ENCODE results near the gene PREB. TPM values are rescaled to one million over a fixed set of nuclear protein-coding genes. Genes with fewer than 3 reads are reported as not detected.

Gene PREB
- total and polyA plus RNA-seq, 2 of the 13 experiments (the other 11 are each of a cell fraction or from before 2014, with no cell fraction given) = 112 to 192 TPM

GRCh38 chr2:27092696-27093429 lies 41.6 kb downstream of the PREB start (continued):
- no peak for TF ChIP-seq FIP1L1 (IDR thresholded peaks at IDR 0.05; ENCODE audit: borderline replicate concordance, insufficient read depth, low read depth, low read length)
- peak; percentile 53; the same call in 1 of the 2 replicates for TF ChIP-seq RAD21 (CRISPR knock-in tag; IDR thresholded peaks at IDR 0.05)
- TF ChIP-seq ZFP36 (IDR thresholded peaks at IDR 0.05; ENCODE audit: borderline replicate concordance, low read depth, low read length, partially characterized antibody) = no peak
- peak; percentile 71 for TF ChIP-seq PRDM10 (CRISPR knock-in tag; IDR thresholded peaks at IDR 0.05; ENCODE audit: low read depth)
- peak; percentile 74 for TF ChIP-seq FOSL2 (CRISPR knock-in tag; IDR thresholded peaks at IDR 0.05)
- TF ChIP-seq ZNF781 (CRISPR knock-in tag; IDR thresholded peaks at IDR 0.05; ENCODE audit: borderline replicate concordance, not compliant biosample characterization) = peak; percentile 26
- peak; percentile 61; the same call in 1 of the 2 replicates for TF ChIP-seq POLR2AphosphoS5 (IDR thresholded peaks at IDR 0.05; ENCODE audit: low read depth, low read length)
- TF ChIP-seq ZMAT3 (CRISPR knock-in tag; conservative IDR thresholded peaks at IDR 0.05) = peak; percentile 49; the same call in 1 of the 2 replicates
- TF ChIP-seq ZNF263 (CRISPR knock-in tag; IDR thresholded peaks at IDR 0.05) = peak; percentile 69
- TF ChIP-seq THRA (CRISPR knock-in tag; IDR thresholded peaks at IDR 0.05; ENCODE audit: borderline replicate concordance) = peak; percentile 87
- no peak for TF ChIP-seq PHB2 (IDR thresholded peaks at IDR 0.05; ENCODE audit: partially characterized antibody)
- TF ChIP-seq, protein P1, sequence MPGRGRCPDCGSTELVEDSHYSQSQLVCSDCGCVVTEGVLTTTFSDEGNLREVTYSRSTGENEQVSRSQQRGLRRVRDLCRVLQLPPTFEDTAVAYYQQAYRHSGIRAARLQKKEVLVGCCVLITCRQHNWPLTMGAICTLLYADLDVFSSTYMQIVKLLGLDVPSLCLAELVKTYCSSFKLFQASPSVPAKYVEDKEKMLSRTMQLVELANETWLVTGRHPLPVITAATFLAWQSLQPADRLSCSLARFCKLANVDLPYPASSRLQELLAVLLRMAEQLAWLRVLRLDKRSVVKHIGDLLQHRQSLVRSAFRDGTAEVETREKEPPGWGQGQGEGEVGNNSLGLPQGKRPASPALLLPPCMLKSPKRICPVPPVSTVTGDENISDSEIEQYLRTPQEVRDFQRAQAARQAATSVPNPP (CRISPR knock-in tag; IDR thresholded peaks at IDR 0.05) = no peak
- peak; percentile 27 for TF ChIP-seq STAG1 (CRISPR knock-in tag; IDR thresholded peaks at IDR 0.05)
- TF ChIP-seq ZBTB2 (CRISPR knock-in tag; IDR thresholded peaks at IDR 0.05; ENCODE audit: low read depth) = peak; percentile 54; the same call in 1 of the 2 replicates
- TF ChIP-seq CBX1 (IDR thresholded peaks at IDR 0.05; ENCODE audit: low read depth) = no peak
- peak; percentile 100 for TF ChIP-seq HIC2 (CRISPR knock-in tag; IDR thresholded peaks at IDR 0.05; ENCODE audit: low read depth)
- TF ChIP-seq SP5 (CRISPR knock-in tag; IDR thresholded peaks at IDR 0.05; ENCODE audit: borderline replicate concordance, low read depth) = peak; percentile 23; the same call in 1 of the 2 replicates
- TF ChIP-seq ZMAT5 (CRISPR knock-in tag; IDR thresholded peaks at IDR 0.05; ENCODE audit: borderline replicate concordance, low read depth) = no peak

Measured in HepG2 (cell line).